ENCODE results near the gene RDH13. TPM values are rescaled to one million over a fixed set of nuclear protein-coding genes. Genes with fewer than 3 reads are reported as not detected.
A peak's percentile ranks its signal among the peaks of the same experiment; 100 is the strongest.

RDH13 gene
- total and polyA plus RNA-seq, 2 of the 8 experiments (the other 6 are each of a cell fraction or from before 2014, with no cell fraction given): 15.9 to 31.5 TPM

DNA sequence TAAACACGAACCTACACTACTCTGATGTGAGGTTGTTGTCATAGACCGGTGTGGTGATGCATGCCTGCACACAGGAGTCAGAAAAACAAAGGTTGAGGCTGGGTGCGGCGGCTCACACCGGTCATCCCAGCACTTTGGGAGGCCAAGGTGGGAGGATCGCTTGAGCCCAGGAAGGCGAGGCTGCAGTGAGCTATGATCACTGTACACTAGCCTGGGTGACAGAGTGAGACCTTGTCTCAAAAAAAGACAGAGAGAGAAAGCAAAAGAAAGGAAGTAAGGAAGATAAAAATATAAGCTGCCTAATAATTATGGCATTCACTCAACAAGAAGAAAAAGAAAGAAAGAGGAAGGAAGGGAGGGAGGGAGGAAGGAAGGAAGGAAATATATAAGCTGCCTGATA, 34.2 kb downstream of the RDH13 start:
- Histone ChIP-seq H3K79me2 (ENCODE audit: control insufficient read depth in 1 of 2, insufficient read depth in 2 of 2, low read length in 2 of 2) (peaks cover 0 to 29% of the 10 kb centered on the region in 2 experiments; a peak in 1 of 4 replicates), H3K18ac (ENCODE audit: extremely low read depth, low read length) (no peak overlapping the region), H4K20me1 (replicated peaks in 1 of 2; ENCODE audit: control insufficient read depth in 1 of 2, insufficient read depth in 2 of 2, low read length in 2 of 2) (peaks cover 0 to 4% of the 10 kb centered on the region in 2 experiments), H3K9ac (replicated peaks in 1 of 4; ENCODE audit: extremely low read depth in 1 of 4, low read depth in 3 of 4, low read length in 3 of 4) (no peak overlapping the region), H3K56ac (replicated peaks; ENCODE audit: insufficient read length, low read depth, low read length) (no peak overlapping the region), H2BK12ac (ENCODE audit: low read depth, low read length) (no peak overlapping the region), H2BK120ac (replicated peaks; ENCODE audit: low read depth, low read length) (no peak overlapping the region), H3K4me1 (replicated peaks in 1 of 4; ENCODE audit: control insufficient read depth in 3 of 4, insufficient read depth in 4 of 4, low read length in 3 of 4) (no peaks in the 10 kb centered on the region), H2BK15ac (ENCODE audit: low read length) (0 out of 2 replicates have a peak overlapping the region, but pooled peaks have one; percentile 14), H4K5ac (ENCODE audit: insufficient read length, low read depth, low read length) (no peak overlapping the region), H3K14ac (ENCODE audit: insufficient read length) (no peak overlapping the region), H3K27ac (ENCODE audit: low read depth, low read length) (no peak overlapping the region), H4K91ac (replicated peaks; ENCODE audit: insufficient read length, low read length) (no peak overlapping the region), H2AK5ac (ENCODE audit: low read depth, low read length) (no peak overlapping the region), H2BK5ac (ENCODE audit: low read depth, low read length) (no peak overlapping the region), H3K4me3 (ENCODE audit: extremely low read depth in 1 of 4, insufficient read depth in 2 of 4, low read depth in 3 of 4, low read length in 4 of 4) (no peak overlapping the region), H3K4me2 (ENCODE audit: insufficient read depth in 1 of 2, low read depth in 2 of 2, low read length in 2 of 2) (no peak overlapping the region), H3K23me2 (ENCODE audit: low read depth, low read length) (no peaks in the 10 kb centered on the region), H3K79me1 (ENCODE audit: low read depth, low read length) (peaks cover 6% of the 10 kb centered on the region; the same call in 1 of the 2 replicates), H2BK20ac (ENCODE audit: low read length) (no peak overlapping the region), H3K23ac (ENCODE audit: insufficient read length) (no peak overlapping the region), H3K36me3 (ENCODE audit: control insufficient read depth in 2 of 4, insufficient read depth in 4 of 4, low read length in 3 of 4) (no peaks in the 10 kb centered on the region), H3K4ac (replicated peaks; ENCODE audit: insufficient read length, low read depth, low read length) (no peak overlapping the region), H4K8ac (ENCODE audit: extremely low read depth, insufficient read depth, low read length) (no peak overlapping the region), H3K9me3 (ENCODE audit: insufficient read depth in 2 of 2, low read depth in 1 of 2, low read length in 1 of 2) (no peaks in the 10 kb centered on the region; a peak in 1 of 4 replicates), H2AFZ (ENCODE audit: low read length) (no peak overlapping the region), H3K27me3 (replicated peaks in 1 of 4; ENCODE audit: control insufficient read depth in 3 of 4, extremely low read depth in 1 of 4, insufficient read depth in 3 of 4, low read length in 3 of 4) (no peaks in the 10 kb centered on the region)
- CTCF ChIA-PET (ENCODE audit: partially characterized antibody): interaction anchor here (0.6 to 1.4 kb wide), 3 partner anchors 9 to 551 kb away, joined by 3 read pairs; partner anchors contain the start of gene GP6
- FAIRE-seq (no peak), DNase-seq (ENCODE audit: low read depth in 1 of 2, low spot score in 2 of 2) (no peak)
- 87% methylated on average over 7 of the region's 7 CpGs; no CpG with 5 or more reads in 1 of the 2 experiments for WGBS, 2 experiments (ENCODE audit: extremely low coverage in 1 of 2, insufficient coverage in 1 of 2, insufficient read length in 1 of 2, insufficient replicate concordance in 2 of 2, low coverage in 1 of 2, low lambda C conversion rate in 2 of 2, missing lambda C conversion rate in 1 of 2)
- POLR2A ChIA-PET (ENCODE audit: partially characterized antibody): interaction anchor here (1.0 to 2.1 kb wide), 8 partner anchors 8 to 57 kb away, joined by 3 to 6 read pairs (median 4); partner anchors contain the start of gene RDH13
- TF ChIP-seq NRF1 (IDR thresholded peaks at IDR 0.05; ENCODE audit: low read depth, low read length): no peak
- no peak for TF ChIP-seq JUN (IDR thresholded peaks at IDR 0.05; ENCODE audit: low read depth, low read length)
- no peak for TF ChIP-seq CHD1 (IDR thresholded peaks at IDR 0.05; ENCODE audit: low read depth, low read length)
- no peak for TF ChIP-seq BCL11A (IDR thresholded peaks at IDR 0.05; ENCODE audit: low read depth in 2 of 2, low read length in 2 of 2)
- TF ChIP-seq BACH1 (IDR thresholded peaks at IDR 0.05; ENCODE audit: low read length): no peak
- no peak for TF ChIP-seq TAF7 (optimal IDR thresholded peaks at IDR 0.05; ENCODE audit: borderline replicate concordance, low read depth, low read length)
- no peak for TF ChIP-seq NANOG (IDR thresholded peaks at IDR 0.05; ENCODE audit: insufficient read depth, low read depth, low read length, poor library complexity, severe bottlenecking)
- no peak for TF ChIP-seq CBX8 (IDR thresholded peaks at IDR 0.05; ENCODE audit: borderline replicate concordance, low read depth, low read length)
- no peak for TF ChIP-seq GTF2F1 (IDR thresholded peaks at IDR 0.05; ENCODE audit: borderline replicate concordance, low read depth, low read length)
- TF ChIP-seq RXRA (IDR thresholded peaks at IDR 0.05; ENCODE audit: insufficient read depth, low read depth, low read length): no peak
- TF ChIP-seq SP2 (IDR thresholded peaks at IDR 0.05; ENCODE audit: low read length): no peak
- no peak for TF ChIP-seq JUND (IDR thresholded peaks at IDR 0.05; ENCODE audit: low read length)
- TF ChIP-seq SAP30 (IDR thresholded peaks at IDR 0.05; ENCODE audit: insufficient read depth, insufficient replicate concordance, low read length): no peak
- TF ChIP-seq ZNF274 (IDR thresholded peaks at IDR 0.05; ENCODE audit: borderline replicate concordance, extremely low read depth, low read length): no peak
- no peak for TF ChIP-seq KDM1A (IDR thresholded peaks at IDR 0.05; ENCODE audit: borderline replicate concordance, low read length)
